ENCODE data around the gene FLNB.

DNA sequence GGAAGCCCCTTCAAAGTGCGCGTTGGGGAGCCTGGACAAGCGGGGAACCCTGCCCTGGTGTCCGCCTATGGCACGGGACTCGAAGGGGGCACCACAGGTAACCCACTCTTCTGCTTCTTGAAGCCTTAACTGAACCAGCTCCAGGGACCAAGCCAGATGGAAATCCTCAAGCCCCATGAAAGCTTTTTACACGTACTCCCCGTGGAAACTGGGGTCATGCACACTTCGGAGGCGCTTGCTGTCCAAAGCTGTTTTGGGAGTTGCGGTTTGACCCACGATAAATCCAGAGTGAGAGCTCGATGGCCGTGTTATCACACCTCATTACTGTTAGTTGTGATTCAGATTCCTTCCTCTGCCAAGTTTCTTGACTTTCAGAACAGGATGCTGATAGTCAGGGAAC is 155.0 kb downstream of the FLNB start:
- TF ChIP-seq, protein P1, sequence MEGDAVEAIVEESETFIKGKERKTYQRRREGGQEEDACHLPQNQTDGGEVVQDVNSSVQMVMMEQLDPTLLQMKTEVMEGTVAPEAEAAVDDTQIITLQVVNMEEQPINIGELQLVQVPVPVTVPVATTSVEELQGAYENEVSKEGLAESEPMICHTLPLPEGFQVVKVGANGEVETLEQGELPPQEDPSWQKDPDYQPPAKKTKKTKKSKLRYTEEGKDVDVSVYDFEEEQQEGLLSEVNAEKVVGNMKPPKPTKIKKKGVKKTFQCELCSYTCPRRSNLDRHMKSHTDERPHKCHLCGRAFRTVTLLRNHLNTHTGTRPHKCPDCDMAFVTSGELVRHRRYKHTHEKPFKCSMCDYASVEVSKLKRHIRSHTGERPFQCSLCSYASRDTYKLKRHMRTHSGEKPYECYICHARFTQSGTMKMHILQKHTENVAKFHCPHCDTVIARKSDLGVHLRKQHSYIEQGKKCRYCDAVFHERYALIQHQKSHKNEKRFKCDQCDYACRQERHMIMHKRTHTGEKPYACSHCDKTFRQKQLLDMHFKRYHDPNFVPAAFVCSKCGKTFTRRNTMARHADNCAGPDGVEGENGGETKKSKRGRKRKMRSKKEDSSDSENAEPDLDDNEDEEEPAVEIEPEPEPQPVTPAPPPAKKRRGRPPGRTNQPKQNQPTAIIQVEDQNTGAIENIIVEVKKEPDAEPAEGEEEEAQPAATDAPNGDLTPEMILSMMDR (IDR thresholded peaks at IDR 0.05; ENCODE audit: insufficient read depth, low read depth, low read length): no peak
- no peak for TF ChIP-seq EZH2 (IDR thresholded peaks at IDR 0.05; ENCODE audit: insufficient read depth, low read length)
